Glutamatergic neuron (in vitro differentiated cells): ENCODE measurements around the gene PBX2. TPM values are rescaled to one million over a fixed set of nuclear protein-coding genes. Genes with fewer than 3 reads are reported as not detected.

Source experiments
- DNase-seq: peaks from one replicate; pipeline ENCODE4 v3.0.0; 2022
- H3K27ac Mint-ChIP-seq: one replicate; pipeline ENCODE4 v1.8.0; 2020; ENCODE audit warnings: mild to moderate bottlenecking, mixed read lengths, inconsistent platforms; ENCODE audit not compliant: unreplicated experiment
- H3K27me3 Mint-ChIP-seq: one replicate; pipeline ENCODE4 v1.8.0; 2020; ENCODE audit warnings: mild to moderate bottlenecking, moderate library complexity, mixed read lengths, inconsistent platforms; ENCODE audit not compliant: unreplicated experiment
- H3K36me3 Mint-ChIP-seq: one replicate; pipeline ENCODE4 v1.8.0; 2020; ENCODE audit warnings: mild to moderate bottlenecking, mixed read lengths, inconsistent platforms; ENCODE audit not compliant: unreplicated experiment
- H3K4me1 Mint-ChIP-seq: one replicate; pipeline ENCODE4 v1.8.0; 2020; ENCODE audit warnings: mild to moderate bottlenecking, low read depth, mixed read lengths, inconsistent platforms; ENCODE audit not compliant: unreplicated experiment
- H3K4me3 Mint-ChIP-seq: one replicate; pipeline ENCODE4 v1.8.0; 2020; ENCODE audit warnings: mild to moderate bottlenecking, mixed read lengths, inconsistent platforms; ENCODE audit not compliant: unreplicated experiment
- H3K9me3 Mint-ChIP-seq: one replicate; pipeline ENCODE4 v1.8.0; 2020; ENCODE audit warnings: mild to moderate bottlenecking, moderate library complexity, mixed read lengths, inconsistent platforms; ENCODE audit not compliant: unreplicated experiment
- total RNA-seq: library from RNA; stranded (reverse); fragmentation: NEBNext Ultra II Directional; extraction: Animal tissue kit (Norgen Biotek cat#: 25700); gene quantifications from one replicate; pipeline ENCODE4 v1.2.1, GENCODE V29; 2021; ENCODE audit not compliant: unreplicated experiment
- TF ChIP-seq, protein P1 (sequence below): fragments of 200-600 bp; sonication (generic); IDR thresholded peaks from one replicate; pipeline ENCODE4 v1.5.0; 2021; ENCODE audit not compliant: partially characterized antibody, unreplicated experiment

PBX2 gene
- total RNA-seq, 1 donor from 2014 or later, result 105 TPM

DNA sequence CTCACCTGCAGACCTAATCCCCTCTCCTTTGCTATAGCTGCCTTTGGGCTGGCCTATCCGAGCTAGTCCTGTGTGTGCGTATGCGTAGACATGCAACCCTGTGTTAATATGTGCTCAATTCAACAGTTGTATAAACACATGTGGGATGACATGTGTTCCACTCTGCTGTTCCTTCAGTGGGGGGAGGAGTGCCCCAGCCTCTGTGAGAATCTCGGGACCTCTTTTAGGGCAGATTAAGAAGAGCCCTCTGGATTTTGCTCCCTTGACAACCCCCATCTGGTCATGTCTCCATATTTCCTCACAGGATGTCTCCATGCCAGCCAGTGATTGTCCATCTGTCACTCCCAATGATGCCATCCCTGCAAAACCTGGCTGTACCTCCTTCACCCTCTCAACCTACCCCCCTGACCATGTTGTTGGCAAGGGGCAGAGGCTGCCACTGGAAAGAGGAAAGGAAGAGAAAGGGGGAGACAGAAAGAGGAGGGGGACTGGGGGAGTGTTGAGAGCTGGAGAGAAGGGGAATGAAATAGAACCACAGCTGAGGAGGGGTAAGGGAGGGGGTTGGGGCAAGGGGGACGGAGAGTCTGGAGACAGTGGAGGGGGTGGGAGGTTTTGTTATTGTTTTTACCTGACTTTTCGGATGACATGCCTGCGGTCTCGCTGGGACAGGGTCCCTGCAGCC lies 38.7 kb downstream of the PBX2 start:
- peak overlapping the region; percentile 94 for H3K27ac Mint-ChIP-seq
- no peaks in the 10 kb centered on the region for H3K36me3 Mint-ChIP-seq
- peaks cover 24% of the 10 kb centered on the region for H3K27me3 Mint-ChIP-seq
- peak overlapping the region; percentile 88 for H3K4me3 Mint-ChIP-seq
- H3K4me1 Mint-ChIP-seq, result peaks cover 30% of the 10 kb centered on the region
- H3K9me3 Mint-ChIP-seq, result peaks cover 15% of the 10 kb centered on the region
- TF ChIP-seq, protein P1, sequence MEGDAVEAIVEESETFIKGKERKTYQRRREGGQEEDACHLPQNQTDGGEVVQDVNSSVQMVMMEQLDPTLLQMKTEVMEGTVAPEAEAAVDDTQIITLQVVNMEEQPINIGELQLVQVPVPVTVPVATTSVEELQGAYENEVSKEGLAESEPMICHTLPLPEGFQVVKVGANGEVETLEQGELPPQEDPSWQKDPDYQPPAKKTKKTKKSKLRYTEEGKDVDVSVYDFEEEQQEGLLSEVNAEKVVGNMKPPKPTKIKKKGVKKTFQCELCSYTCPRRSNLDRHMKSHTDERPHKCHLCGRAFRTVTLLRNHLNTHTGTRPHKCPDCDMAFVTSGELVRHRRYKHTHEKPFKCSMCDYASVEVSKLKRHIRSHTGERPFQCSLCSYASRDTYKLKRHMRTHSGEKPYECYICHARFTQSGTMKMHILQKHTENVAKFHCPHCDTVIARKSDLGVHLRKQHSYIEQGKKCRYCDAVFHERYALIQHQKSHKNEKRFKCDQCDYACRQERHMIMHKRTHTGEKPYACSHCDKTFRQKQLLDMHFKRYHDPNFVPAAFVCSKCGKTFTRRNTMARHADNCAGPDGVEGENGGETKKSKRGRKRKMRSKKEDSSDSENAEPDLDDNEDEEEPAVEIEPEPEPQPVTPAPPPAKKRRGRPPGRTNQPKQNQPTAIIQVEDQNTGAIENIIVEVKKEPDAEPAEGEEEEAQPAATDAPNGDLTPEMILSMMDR, result no peak
- no peak for DNase-seq

GRCh38 chr6:32149932-32150870 lies 39.8 kb downstream of the PBX2 start:
- DNase-seq, result peak; percentile 52
- no peaks in the 10 kb centered on the region for H3K36me3 Mint-ChIP-seq
- H3K4me1 Mint-ChIP-seq, result peaks cover 28% of the 10 kb centered on the region
- TF ChIP-seq, protein P1, result no peak
- H3K9me3 Mint-ChIP-seq, result peaks cover 11% of the 10 kb centered on the region
- peak overlapping the region; percentile 89 for H3K4me3 Mint-ChIP-seq
- H3K27ac Mint-ChIP-seq, result peak overlapping the region; percentile 94
- H3K27me3 Mint-ChIP-seq, result peaks cover 24% of the 10 kb centered on the region

GRCh38 chr6:32149092-32149755 lies 40.8 kb downstream of the PBX2 start:
- Mint-ChIP-seq H3K4me3 (peak overlapping the region; percentile 54), H3K9me3 (peaks cover 11% of the 10 kb centered on the region), H3K36me3 (no peaks in the 10 kb centered on the region), H3K4me1 (peaks cover 27% of the 10 kb centered on the region), H3K27ac (no peak overlapping the region), H3K27me3 (peaks cover 24% of the 10 kb centered on the region)
- no peak for DNase-seq
- TF ChIP-seq, protein P1, result no peak

GRCh38 chr6:32148289-32149091 lies 41.5 kb downstream of the PBX2 start:
- TF ChIP-seq, protein P1, result no peak
- no peaks in the 10 kb centered on the region for H3K36me3 Mint-ChIP-seq
- peak; percentile 51 for DNase-seq
- no peak overlapping the region for H3K27ac Mint-ChIP-seq
- H3K4me3 Mint-ChIP-seq, result peak overlapping the region; percentile 54
- H3K27me3 Mint-ChIP-seq, result peaks cover 24% of the 10 kb centered on the region
- peaks cover 11% of the 10 kb centered on the region for H3K9me3 Mint-ChIP-seq
- H3K4me1 Mint-ChIP-seq, result peaks cover 27% of the 10 kb centered on the region
